Stimulated activated effector memory CD8-positive, alpha-beta T cell treated with anti-CD3 and anti-CD28 coated beads, Interleukin-12 subunit alpha, Interleukin-12 subunit beta, amount 100 ng/mL, for 72 hours (primary cell): ENCODE results near the gene ZNF581.

Experiments used
- ATAC-seq: fragments of 150-1000 bp; cut with Tn5 transposase; 2 replicates; pipeline ENCODE4 v1.10.0; 2021
- DNase-seq, 2 donors: peaks; one replicate each; pipeline ENCODE4 v3.0.0; 2021 to 2022; ENCODE audit warnings: low spot score in 2 of 2
- H3K27ac Mint-ChIP-seq: one replicate; pipeline ENCODE4 v1.8.0; 2022; ENCODE audit warnings: mild to moderate bottlenecking, mixed read lengths
- H3K36me3 Mint-ChIP-seq: one replicate; pipeline ENCODE4 v1.8.0; 2022; ENCODE audit warnings: mild to moderate bottlenecking, mixed read lengths
- H3K4me1 Mint-ChIP-seq: one replicate; pipeline ENCODE4 v1.8.0; 2022; ENCODE audit warnings: mixed read lengths
- H3K4me3 Mint-ChIP-seq: one replicate; pipeline ENCODE4 v1.8.0; 2022; ENCODE audit warnings: mild to moderate bottlenecking, mixed read lengths
- H3K9me3 Mint-ChIP-seq: one replicate; pipeline ENCODE4 v1.8.0; 2022; ENCODE audit warnings: mixed read lengths

Gene ZNF581

GRCh38 chr19:55680339-55681130 is 37.1 kb downstream of the ZNF581 start:
- ATAC-seq (no peak), DNase-seq (no peak)
- H3K4me1 Mint-ChIP-seq = peaks cover 61% of the 10 kb centered on the region
- H3K9me3 Mint-ChIP-seq = no peaks in the 10 kb centered on the region
- H3K27ac Mint-ChIP-seq = peak overlapping the region; percentile 77
- no peak overlapping the region for H3K4me3 Mint-ChIP-seq
- H3K36me3 Mint-ChIP-seq = peaks cover 87% of the 10 kb centered on the region

GRCh38 chr19:55681131-55682092 is 38.0 kb downstream of the ZNF581 start:
- peaks cover 91% of the 10 kb centered on the region for H3K36me3 Mint-ChIP-seq
- H3K27ac Mint-ChIP-seq = no peak overlapping the region
- ATAC-seq (no peak), DNase-seq (no peak)
- H3K4me3 Mint-ChIP-seq = no peak overlapping the region
- peaks cover 61% of the 10 kb centered on the region for H3K4me1 Mint-ChIP-seq
- H3K9me3 Mint-ChIP-seq = no peaks in the 10 kb centered on the region

GRCh38 chr19:55683449-55684261 is 40.2 kb downstream of the ZNF581 start:
- no peaks in the 10 kb centered on the region for H3K9me3 Mint-ChIP-seq
- H3K4me1 Mint-ChIP-seq = peaks cover 47% of the 10 kb centered on the region
- DNase-seq (no peak), ATAC-seq (no peak)
- peaks cover 86% of the 10 kb centered on the region for H3K36me3 Mint-ChIP-seq
- no peak overlapping the region for H3K4me3 Mint-ChIP-seq
- H3K27ac Mint-ChIP-seq = no peak overlapping the region

GRCh38 chr19:55684946-55685681 is 41.7 kb downstream of the ZNF581 start:
- DNase-seq (no peak), ATAC-seq (no peak)
- Mint-ChIP-seq H3K4me1 (peaks cover 33% of the 10 kb centered on the region), H3K27ac (no peak overlapping the region), H3K4me3 (no peak overlapping the region), H3K9me3 (no peaks in the 10 kb centered on the region), H3K36me3 (peaks cover 79% of the 10 kb centered on the region)

GRCh38 chr19:55685776-55686175 is 42.3 kb downstream of the ZNF581 start:
- Mint-ChIP-seq H3K36me3 (peaks cover 78% of the 10 kb centered on the region), H3K4me1 (peaks cover 26% of the 10 kb centered on the region), H3K9me3 (no peaks in the 10 kb centered on the region), H3K27ac (peak overlapping the region; percentile 81), H3K4me3 (no peak overlapping the region)
- no peak for DNase-seq
- no peak for ATAC-seq

- H3K9me3 Mint-ChIP-seq = no peaks in the 10 kb centered on the region
- H3K4me3 Mint-ChIP-seq = no peak overlapping the region
- H3K36me3 Mint-ChIP-seq = peaks cover 80% of the 10 kb centered on the region
- ATAC-seq (no peak), DNase-seq (no peak)
- H3K27ac Mint-ChIP-seq = peak overlapping the region; percentile 81
- H3K4me1 Mint-ChIP-seq = peaks cover 24% of the 10 kb centered on the region
Measured at GRCh38 chr19:55686311-55687050, 43.0 kb downstream of the ZNF581 start.

GRCh38 chr19:55687281-55688201 is 44.1 kb downstream of the ZNF581 start:
- DNase-seq = no peak
- peak overlapping the region; percentile 81 for H3K27ac Mint-ChIP-seq
- peaks cover 24% of the 10 kb centered on the region for H3K4me1 Mint-ChIP-seq
- H3K9me3 Mint-ChIP-seq = no peaks in the 10 kb centered on the region
- peaks cover 75% of the 10 kb centered on the region for H3K36me3 Mint-ChIP-seq
- ATAC-seq = no peak
- H3K4me3 Mint-ChIP-seq = no peak overlapping the region

- ATAC-seq (no peak), DNase-seq (no peak)
- Mint-ChIP-seq H3K9me3 (no peaks in the 10 kb centered on the region), H3K4me1 (peaks cover 24% of the 10 kb centered on the region), H3K27ac (peak overlapping the region; percentile 70), H3K36me3 (peaks cover 75% of the 10 kb centered on the region), H3K4me3 (no peak overlapping the region)
Measured at GRCh38 chr19:55688422-55689218, 45.2 kb downstream of the ZNF581 start.

GRCh38 chr19:55689411-55690108 is 46.1 kb downstream of the ZNF581 start:
- H3K36me3 Mint-ChIP-seq = peaks cover 76% of the 10 kb centered on the region
- ATAC-seq (no peak), DNase-seq (no peak)
- no peaks in the 10 kb centered on the region for H3K9me3 Mint-ChIP-seq
- no peak overlapping the region for H3K4me3 Mint-ChIP-seq
- no peak overlapping the region for H3K27ac Mint-ChIP-seq
- H3K4me1 Mint-ChIP-seq = peaks cover 24% of the 10 kb centered on the region

- H3K4me1 Mint-ChIP-seq = peaks cover 20% of the 10 kb centered on the region
- peaks cover 77% of the 10 kb centered on the region for H3K36me3 Mint-ChIP-seq
- no peak for ATAC-seq
- H3K9me3 Mint-ChIP-seq = no peaks in the 10 kb centered on the region
- DNase-seq = no peak
- H3K4me3 Mint-ChIP-seq = no peak overlapping the region
- H3K27ac Mint-ChIP-seq = no peak overlapping the region
Measured at GRCh38 chr19:55690109-55690768, 46.8 kb downstream of the ZNF581 start.

- ATAC-seq (no peak), DNase-seq (no peak)
- Mint-ChIP-seq H3K9me3 (no peaks in the 10 kb centered on the region), H3K27ac (no peak overlapping the region), H3K4me3 (no peak overlapping the region), H3K36me3 (peaks cover 77% of the 10 kb centered on the region), H3K4me1 (peaks cover 13% of the 10 kb centered on the region)
Measured at GRCh38 chr19:55690769-55691545, 47.5 kb downstream of the ZNF581 start.
